ENCODE data around the gene CIAO2B.
A peak's percentile ranks its signal among the peaks of the same experiment; 100 is the strongest.
"Not testable (repeated sequence)": the region's sequence is repeated elsewhere in the genome, so short reads cannot be mapped to it uniquely, and the experiment has no call there.

Gene CIAO2B

DNA sequence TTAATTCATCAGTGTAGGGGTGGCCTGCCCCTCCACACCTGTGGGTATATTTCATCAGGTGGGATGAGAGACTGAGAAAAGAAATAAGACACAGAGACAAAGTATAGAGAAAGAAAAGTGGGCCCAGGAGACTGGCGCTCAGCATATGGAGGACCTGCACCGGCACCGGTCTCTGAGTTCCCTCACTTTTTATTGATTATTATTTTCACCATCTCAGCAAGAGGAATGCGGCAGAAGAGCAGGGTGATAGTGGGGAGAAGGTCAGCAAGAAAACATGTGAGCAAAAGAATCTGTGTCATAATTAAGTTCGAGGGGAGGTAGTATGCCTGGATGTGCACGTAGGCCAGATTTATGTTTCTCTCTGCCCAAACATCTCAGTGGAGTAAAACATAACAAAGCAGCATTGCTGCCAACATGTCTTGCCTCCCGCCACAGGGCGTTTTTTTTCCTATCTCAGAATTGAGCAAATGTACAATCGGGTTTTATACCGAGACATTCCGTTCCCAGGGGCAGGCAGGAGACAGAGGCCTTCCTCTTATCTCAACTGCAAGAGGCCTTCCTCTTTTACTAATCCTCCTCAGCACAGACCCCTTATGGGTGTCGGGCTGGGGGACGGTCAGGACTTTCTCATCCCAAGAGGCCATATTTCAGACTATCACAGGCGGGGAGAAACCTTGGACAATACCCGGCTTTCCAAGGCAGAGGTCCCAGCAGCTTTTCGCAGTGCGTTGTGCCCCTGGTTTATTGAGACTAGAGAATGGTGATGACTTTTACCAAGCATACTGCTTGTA lies 21.4 kb upstream of the CIAO2B start:
- not testable (repeated sequence) for DNase-seq (ENCODE audit: low read depth)

DNA sequence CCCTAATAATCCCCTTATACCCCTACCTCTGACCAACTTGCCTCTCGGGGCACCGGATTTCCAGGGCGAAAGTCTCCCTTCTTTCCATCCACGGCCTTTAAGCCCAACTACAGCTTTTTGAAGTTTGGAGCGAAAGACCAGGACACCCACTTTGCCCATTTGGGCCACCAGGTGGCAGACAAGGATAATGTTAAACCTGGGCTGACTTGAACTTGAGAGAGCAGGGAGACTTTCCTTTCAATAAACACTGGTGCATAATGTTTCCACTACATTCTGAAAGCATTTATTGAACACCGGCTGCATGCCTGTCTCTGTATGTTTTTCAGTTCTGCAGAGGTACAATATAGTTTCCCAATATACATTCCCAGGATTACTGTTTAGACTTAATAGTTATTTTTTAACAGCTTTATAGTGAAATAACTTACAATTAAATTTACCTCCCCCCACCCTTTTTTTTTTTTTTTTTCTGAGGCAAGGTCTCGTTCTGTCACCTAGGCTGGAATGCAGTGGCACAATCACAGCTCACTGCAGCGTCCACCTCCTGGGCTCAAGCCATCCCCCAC lies 20.0 kb upstream of the CIAO2B start:
- peak; percentile 51 for DNase-seq (ENCODE audit: low read depth)

DNA sequence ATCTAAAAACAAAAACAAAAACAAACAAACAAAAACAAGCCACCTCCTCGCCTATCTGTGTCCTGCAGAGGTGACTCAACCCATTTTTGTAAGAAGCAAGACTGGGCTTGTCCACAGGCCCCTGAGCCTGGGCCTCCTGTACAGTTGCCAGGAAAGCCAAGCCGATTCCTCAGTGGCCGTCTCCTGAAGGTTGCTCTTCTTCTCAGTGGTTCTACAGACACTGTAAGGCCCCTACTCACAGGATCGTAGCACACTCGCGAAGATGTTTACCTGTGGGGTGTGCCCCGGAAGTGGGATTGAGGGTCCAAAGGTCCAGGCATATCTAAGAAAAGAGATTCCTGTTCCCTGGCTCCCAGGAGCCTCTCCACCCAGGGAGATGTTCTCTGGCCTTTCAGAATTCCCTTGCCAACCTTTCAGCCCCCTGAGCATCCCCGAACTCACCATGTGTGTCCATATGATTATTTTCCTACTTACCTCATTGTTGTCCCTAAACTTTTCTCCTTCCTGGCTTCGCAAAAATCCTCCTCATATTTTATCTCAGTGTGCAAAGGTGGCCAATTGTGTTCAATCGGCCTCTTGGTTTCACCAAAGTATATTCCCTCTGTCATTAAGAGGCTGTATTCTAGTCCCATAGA lies 19.4 kb upstream of the CIAO2B start:
- no peak for DNase-seq (ENCODE audit: low read depth)

DNA sequence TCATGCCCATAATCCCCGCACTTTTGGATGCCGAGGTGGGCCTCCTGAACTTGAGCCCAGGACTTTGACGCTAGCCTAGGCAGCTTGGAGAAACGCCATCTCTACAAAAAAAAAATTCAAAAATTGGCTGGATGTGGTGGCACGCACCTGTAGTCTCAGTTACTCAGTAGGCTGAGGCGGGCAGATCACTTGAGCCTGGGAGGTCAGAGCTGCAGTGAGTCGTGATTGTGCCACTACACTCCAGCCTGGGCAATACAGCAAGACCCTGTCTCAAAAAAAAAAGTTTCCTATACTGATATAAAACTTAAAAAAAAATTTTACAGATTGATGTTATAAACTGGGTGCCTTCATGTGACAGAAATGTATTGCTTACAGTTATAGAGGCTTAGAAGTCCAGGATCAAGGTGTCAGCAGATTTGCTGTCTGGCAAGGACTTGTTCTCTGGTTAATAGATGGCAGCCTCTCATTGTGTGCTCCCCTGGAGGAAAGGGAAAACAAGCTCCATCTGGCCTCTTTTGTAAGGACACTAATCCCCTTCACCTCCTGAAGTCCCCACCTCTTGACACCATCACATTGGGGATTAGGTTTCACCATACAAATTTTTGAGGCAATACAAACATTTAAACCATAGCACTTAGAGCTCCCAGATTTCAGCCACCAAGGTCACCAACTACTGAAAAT lies 18.4 kb upstream of the CIAO2B start:
- no peak for DNase-seq (ENCODE audit: low read depth)

DNA sequence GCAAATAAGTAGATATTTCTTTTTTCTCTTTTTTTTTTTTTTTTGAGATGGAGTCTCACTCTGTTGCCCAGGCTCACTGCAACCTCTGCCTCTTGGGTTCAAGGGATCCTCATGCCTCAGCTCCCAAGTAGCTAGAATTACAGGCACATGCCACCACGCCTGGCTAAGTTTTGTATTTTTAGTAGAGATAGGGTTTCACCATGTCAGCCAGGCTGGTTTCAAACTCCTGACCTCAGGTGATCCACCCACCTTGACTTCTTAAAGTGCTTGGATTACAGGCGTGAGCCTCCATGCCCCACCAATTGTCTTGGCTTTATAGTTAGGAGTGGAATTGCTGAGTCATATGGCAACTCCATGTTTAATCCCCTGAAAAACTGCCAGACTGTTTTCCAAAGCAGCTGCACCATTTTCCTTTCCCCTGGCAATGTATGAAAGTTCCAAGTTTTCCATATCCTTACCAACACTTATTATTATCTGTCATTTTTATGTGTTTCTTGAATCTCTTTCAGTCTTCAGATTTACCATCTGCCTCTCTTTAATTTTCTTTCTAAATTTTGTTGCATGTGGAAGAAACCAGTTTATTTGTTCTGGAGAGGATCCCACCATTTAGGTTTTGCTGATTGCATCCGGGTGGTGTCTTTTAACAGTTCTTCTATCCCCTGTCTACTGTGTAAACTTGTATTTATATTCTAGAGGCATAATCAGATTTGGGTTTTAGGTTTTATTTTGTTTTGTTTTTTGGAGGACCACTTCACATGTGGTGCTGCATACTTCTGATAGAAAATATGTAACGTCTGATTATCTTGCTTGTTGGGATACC lies 17.0 kb upstream of the CIAO2B start:
- no peak for DNase-seq (ENCODE audit: low read depth)

DNA sequence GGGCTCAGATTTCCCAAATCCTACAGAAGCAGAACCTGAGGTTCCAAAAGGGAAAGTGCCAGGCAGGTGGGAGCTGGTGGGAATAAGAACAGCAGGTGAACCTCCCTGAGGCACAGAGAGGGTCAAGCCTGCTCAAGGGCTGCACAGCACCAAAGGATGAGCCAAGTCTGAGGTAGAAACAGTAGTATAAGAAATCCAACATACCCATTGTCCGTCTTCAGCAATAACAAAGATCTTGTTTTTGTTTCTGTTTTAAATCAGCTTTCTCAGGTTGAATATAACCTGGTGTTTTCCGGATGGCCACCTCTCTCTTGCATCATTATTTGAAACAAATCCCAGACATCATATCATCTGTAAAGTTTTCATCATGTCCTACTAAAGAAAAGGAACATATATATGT lies 16.2 kb upstream of the CIAO2B start:
- DNase-seq (ENCODE audit: low read depth) = no peak

DNA sequence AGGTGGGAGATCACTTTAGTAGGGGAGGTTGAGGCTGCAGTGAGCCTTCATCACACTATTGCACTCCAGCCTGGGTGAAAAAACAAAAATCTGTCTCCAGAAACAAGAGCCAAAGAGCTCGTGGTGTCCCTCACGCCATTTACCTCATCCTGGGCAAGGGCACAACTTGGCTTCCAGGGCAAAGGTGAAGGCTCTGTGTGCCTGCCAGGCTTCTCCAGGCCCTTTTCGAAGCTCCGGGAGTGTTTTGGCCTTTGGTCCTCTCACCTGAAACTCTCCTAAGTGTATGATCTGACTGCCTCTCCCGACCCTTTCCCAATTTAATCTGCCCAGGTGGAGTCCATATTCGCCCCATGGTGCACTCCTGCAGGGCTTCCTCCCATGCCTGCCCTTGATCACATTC lies 15.3 kb upstream of the CIAO2B start:
- DNase-seq (ENCODE audit: low read depth) = no peak

DNA sequence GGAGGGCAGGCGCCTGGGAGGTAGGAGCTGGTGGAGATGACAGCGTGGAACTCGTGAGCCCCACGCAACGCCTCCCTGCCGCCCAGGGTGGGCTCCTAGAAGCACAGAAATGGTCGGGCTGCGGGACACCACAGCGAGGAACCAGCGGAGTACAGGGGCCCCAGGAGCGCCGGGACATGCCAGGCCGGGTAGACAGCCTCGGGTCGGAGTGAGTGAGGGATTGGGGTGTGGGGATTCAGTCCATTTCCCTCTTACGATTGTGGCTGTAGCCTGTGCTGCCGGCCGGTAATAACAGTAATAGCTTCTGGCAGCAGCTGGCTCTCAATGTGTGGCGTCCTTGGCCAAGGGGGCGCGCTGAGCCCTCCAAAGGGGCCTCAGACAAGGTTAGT lies 14.6 kb upstream of the CIAO2B start:
- DNase-seq (ENCODE audit: low read depth) = no peak

DNA sequence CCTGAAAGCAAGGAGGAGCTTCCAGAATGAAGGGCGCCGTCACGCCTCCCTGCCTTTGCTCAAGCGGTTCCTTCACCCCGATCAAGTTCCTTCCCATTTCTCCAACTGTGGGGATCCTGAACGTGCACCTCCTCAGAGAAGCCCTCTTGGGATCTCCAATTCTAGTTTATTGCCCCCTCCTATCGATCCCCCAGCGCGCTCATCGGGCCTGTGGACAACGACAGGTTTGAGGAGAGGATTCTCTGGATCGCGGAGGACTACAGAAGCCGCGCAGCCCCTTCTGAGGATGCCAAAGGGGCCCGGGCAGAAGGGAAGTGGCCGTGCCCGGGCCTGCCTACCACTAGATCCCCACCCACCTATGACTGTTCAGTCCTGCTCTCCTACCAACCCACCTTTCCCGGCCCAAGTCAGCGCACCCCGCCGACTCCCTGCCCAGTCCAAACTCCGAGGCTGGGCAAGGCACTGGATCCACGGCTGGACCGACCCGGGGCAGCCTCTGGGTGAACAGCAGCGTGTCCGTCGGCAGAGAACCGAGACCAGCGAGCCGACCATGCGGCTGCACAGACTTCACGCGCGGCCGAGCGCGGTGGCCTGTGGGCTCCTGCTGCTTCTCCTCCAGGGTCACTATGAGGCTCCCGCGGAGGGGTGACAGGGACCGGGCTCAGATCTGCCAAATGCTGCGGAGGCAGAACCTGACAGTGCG lies 14.1 kb upstream of the CIAO2B start:
- no peak for DNase-seq (ENCODE audit: low read depth)

DNA sequence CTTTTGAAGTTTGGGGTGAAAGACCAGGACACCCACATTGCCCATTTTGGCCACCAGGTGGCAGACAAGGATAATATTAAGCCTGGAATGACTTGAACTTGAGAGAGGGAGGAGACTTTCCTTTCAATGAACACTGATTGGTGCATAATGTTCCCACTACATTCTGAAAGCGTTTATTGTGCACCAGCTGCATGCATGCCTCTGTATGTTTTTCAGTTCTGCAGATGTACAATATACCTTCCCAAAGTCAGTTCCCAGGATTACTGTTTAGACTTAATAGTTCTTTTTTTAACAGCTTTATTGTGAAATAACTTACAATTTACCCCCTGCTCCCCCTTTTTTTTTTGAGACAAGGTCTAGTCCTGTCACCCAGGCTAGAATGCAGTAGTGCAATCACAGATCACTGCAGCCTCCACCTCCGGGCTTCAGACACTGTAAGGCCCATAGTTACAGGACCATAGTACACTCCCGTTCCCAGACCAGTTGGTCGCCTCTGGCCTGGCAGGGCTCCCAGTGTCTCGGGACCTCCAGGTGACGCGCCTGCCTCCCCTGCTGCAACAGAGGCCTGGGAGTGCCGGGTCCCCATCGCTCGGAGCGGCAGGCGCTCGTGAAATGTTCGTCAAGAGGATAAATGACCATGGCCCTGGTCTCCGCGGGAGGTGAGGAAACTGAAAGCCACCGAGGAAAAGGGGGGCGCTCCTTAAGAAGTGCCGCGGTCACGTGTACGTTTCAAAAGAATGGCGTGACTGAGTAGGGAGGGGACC lies 13.3 kb upstream of the CIAO2B start:
- DNase-seq (ENCODE audit: low read depth) = no peak

DNA sequence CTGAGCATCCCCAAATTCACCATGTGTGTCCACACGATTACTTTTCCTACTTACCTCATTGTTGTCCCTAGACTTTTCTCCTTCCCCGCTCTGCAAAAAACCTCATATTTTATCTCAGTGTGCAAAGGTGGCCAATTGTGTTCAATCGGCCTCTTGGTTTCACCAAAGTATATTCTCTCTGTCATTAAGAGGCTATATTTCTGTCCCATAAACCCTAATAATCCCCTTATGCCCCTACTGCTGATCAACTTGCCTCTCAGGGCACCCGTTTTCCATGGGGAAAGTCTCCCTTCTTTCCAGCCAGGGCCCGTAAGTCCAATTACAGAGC lies 12.7 kb upstream of the CIAO2B start:
- no peak for DNase-seq (ENCODE audit: low read depth)

DNA sequence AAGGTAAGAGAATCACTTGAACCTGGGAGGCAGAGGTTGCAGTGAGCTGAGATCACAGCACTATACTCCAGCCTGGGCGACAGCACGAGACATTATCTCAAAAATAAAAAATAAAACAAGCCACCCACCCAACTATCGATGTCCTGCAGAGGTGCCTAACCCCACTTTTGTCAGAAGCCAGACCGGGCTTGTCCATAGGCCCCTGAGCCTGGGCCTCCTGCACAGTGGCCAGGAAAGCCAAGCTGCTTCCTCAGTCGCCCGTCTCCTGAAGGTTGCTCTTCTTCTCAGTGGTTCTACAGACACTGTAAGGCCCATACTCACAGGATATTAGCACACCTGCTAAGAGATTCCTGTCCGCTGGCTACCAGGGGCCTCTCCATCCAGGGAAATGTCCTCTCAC lies 12.3 kb upstream of the CIAO2B start:
- no peak for DNase-seq (ENCODE audit: low read depth)

DNA sequence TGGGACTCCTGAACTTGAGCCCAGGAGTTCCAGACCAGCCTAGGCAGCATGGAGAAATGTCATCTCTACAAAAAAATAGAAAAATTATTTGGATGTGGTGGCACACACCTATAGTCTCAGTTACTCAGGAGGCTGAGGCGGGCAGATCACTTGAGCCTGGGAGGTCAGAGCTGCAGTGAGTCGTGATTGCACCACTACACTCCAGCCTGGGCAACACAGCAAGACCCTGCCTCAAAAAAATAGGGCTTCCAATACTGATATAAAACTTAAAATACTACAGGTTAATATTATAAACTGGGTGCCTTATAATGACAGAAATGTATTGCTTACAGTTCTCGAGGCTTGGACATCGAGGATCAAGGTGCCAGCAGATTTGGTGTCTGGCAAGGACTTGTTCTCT lies 11.7 kb upstream of the CIAO2B start:
- no peak for DNase-seq (ENCODE audit: low read depth)

DNA sequence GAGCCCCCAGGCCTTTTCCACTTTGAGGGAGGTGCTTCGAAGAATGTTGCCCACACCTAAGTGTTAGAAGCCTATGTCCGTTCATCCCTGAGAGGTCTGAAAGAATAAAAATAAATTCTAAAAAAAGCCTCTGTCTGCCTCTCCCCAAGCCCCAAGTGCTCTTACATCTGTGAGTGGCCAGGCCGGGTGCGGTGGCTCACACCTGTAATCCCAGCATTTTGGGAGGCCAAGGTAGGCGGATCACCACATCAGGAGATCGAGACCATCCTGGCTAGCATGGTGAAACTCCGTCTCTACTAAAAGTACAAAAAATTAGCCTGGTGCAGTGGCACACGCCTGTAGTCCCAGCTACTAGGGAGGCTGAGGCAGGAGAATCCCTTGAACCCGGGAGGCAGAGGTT lies 10.8 kb upstream of the CIAO2B start:
- DNase-seq (ENCODE audit: low read depth) = not testable (repeated sequence)

DNA sequence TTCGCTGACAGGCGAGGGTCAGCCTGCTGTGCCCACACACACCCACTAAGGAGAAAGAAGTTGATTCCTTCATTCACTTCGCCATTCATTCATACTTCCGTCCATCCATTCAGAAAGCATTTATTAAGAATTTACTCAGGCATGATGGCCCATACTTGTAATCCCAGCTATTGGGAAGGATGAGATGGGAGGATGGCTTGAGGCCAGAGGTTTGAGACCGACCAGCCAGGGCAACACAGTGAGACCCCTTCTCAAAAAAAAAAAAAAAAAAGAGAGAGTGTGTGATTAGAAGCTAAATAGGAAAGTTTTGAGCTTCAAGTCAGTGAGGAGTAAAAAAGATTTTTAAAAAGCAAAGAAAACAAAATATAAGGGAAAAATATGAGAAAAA lies 9.8 kb upstream of the CIAO2B start:
- DNase-seq (ENCODE audit: low read depth) = no peak

DNA sequence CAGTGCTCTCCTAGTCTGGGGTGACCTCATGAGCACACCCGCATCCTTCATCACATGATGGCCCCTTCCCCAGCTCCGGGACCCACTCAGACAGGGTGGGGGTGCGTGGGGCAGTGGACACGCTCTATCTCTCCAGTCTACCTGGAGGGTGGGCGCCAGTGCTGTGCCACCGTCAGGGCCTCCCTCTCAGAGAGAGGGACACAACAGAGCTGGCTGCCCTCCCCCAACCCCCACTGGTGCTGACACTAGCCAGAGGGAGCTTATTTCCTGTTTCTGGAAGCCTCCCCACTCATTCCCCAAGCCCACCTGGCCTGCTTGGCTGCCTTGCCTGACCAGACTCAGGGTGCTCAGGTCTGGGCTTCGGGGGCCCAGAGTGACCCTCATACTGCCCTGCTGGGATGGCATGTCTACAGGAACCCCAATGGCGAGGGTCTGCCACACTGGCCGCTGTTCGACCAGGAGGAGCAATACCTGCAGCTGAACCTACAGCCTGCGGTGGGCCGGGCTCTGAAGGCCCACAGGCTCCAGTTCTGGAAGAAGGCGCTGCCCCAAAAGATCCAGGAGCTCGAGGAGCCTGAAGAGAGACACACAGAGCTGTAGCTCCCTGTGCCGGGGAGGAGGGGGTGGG lies 9.3 kb upstream of the CIAO2B start:
- DNase-seq (ENCODE audit: low read depth) = no peak

DNA sequence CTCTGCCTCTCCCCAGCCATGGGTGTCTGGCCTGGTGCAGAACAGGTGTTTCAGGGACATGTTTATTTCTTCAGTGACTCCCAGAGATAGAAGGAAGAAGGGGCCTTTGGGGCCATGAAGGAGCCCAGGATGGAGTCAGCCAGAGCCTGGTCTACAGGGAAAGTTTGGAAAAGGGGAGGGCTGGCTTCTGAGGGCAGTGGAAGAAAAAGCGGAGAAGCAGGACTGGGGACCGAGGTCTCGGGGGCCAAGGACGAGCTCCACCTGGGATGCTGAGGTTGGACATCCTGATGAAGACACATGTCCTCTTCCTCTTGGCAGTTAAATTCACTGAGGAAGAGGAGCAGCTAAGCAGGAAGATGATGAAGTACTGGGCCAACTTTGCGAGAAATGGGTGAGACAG lies 8.8 kb upstream of the CIAO2B start:
- DNase-seq (ENCODE audit: low read depth) = no peak

DNA sequence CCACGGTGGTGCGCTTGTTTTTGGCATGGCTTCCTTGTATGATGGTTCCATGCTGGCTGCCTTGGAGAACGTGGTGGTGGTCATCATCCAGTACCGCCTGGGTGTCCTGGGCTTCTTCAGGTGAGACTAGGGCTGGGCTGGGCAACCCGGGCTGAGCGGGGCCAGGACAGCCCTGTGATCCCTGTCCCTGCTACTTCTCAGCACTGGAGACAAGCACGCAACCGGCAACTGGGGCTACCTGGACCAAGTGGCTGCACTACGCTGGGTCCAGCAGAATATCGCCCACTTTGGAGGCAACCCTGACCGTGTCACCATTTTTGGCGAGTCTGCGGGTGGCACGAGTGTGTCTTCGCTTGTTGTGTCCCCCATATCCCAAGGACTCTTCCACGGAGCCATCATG lies 6.0 kb upstream of the CIAO2B start:
- no peak for DNase-seq (ENCODE audit: low read depth)

DNA sequence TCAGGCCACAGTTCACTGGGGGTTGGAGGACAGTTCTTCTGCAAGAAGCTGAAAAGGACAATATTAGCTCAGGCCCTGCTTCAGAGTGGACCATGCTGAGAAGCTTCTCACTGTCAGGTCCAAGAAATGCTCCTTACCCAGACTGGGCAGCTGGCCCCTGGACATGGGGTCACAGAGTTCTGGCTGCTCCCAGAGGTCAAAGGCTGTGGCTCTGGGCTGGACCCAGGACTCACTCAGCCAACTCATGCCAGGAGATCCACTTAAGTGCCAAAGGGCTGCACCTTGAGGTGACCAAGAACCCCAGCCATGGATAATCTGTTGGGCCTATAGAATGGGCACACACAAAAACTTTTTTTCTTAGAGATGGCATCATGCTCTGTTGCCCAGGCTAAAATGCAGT lies 5.2 kb upstream of the CIAO2B start:
- DNase-seq (ENCODE audit: low read depth) = no peak

DNA sequence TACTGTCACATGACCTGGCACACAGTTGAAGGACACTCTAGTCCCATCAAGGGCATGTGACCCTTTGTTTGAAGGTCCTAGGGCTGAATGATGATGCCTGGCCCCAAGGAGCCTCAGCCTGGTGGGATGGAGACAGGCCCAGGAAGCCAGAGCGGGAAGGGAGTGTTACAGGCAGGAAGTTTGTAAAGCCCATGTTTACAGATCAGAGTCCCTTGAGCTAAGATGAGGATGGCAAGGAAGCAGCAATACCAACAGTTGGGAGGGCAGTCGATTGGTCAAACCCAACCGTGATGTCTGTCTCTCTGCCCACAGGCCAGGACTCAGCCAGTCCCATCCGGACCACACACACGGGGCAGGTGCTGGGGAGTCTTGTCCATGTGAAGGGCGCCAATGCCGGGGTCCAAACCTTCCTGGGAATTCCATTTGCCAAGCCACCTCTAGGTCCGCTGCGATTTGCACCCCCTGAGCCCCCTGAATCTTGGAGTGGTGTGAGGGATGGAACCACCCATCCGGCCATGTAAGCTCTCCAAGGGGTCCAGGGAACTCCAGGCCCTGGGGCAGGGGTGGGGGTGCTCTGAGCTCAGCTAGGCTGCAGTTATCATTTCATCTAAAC lies 3.6 kb upstream of the CIAO2B start:
- DNase-seq (ENCODE audit: low read depth) = no peak
